Breast epithelium (tissue), 4 donors: ENCODE measurements around the gene ARHGEF17. TPM values are rescaled to one million over a fixed set of nuclear protein-coding genes. Genes with fewer than 3 reads are reported as not detected.

Experiments
- DNase-seq, 2 donors: peaks; one replicate each; pipeline ENCODE4 v3.0.0-alpha.2; 2019; ENCODE audit warnings: low spot score in 2 of 2
- H3K27ac ChIP-seq, 2 donors: fragments of 200-600 bp; sonication (generic) in 1 of 2; one replicate each; pipeline ENCODE4 v1.5.1; 2016 to 2019; ENCODE audit warnings: mild to moderate bottlenecking in 1 of 2
- H3K27me3 ChIP-seq, 2 donors: fragments of 200-600 bp; sonication (generic) in 1 of 2; one replicate each; pipeline versions ENCODE4 v1.5.1 to v1.6.0; 2017 to 2019; ENCODE audit warnings: control low read depth in 1 of 2, mild to moderate bottlenecking in 1 of 2
- H3K36me3 ChIP-seq: fragments of 200-600 bp; one replicate; pipeline ENCODE4 v1.5.1; 2019
- H3K4me1 ChIP-seq, 2 donors: fragments of 200-600 bp; sonication (generic); one replicate each; pipeline ENCODE4 v1.5.1; 2016 to 2019; ENCODE audit warnings: control low read depth in 1 of 2
- H3K4me3 ChIP-seq, 3 donors: fragments of 200-600 bp; sonication (generic); 1 replicate in 2 of 3; 2 replicates in 1 of 3; pipeline ENCODE4 v1.5.1; 2016 to 2019; ENCODE audit warnings: mild to moderate bottlenecking in 3 of 3, moderate library complexity in 2 of 3
- H3K9me3 ChIP-seq, 2 donors: fragments of 200-600 bp; sonication (generic) in 1 of 2; one replicate each; pipeline ENCODE4 v1.5.1; 2016 to 2019; ENCODE audit warnings: control low read depth in 1 of 2
- CTCF ChIP-seq, 3 donors: fragments of 450-650 bp; IDR thresholded peaks; one replicate each; pipeline ENCODE4 v1.5.1; 2016 to 2017; ENCODE audit warnings: antibody characterized with exemption in 3 of 3, mild to moderate bottlenecking in 3 of 3, moderate library complexity in 3 of 3
- POLR2A ChIP-seq: fragments of 450-650 bp; IDR thresholded peaks from one replicate; pipeline ENCODE4 v1.6.1; 2016; ENCODE audit warnings: antibody characterized with exemption, mild to moderate bottlenecking, moderate library complexity
- POLR2AphosphoS5 ChIP-seq, 3 donors: sonication (generic); formaldehyde crosslinking; IDR thresholded peaks; one replicate each; pipeline ENCODE4 v1.6.1; 2017; ENCODE audit warnings: antibody characterized with exemption in 3 of 3
- intact Hi-C: fragments of 100-400 bp; cut with DNase I; formaldehyde crosslinking; loops from one replicate; pipeline ENCODE4 v1.15.1; 2023; ENCODE audit warnings: low total_unique reads
- total RNA-seq, 3 donors: library from RNA; depleted of rRNA; stranded (reverse); fragments of >200 nt; gene quantifications; one replicate each; pipeline ENCODE4 v1.1.0, GENCODE V29; 2016

Gene ARHGEF17
- total RNA-seq, 3 donors from 2014 or later = 28.8 to 54.7 (median 38.2) TPM

GRCh38 chr11:73307323-73308002, 613 bp upstream of the ARHGEF17 start:
- Histone ChIP-seq H3K36me3 (no peaks in the 10 kb centered on the region), H3K4me1 (peaks cover 6 to 12% of the 10 kb centered on the region in 2 donors), H3K9me3 (no peaks in the 10 kb centered on the region), H3K27ac (peak overlapping the region; percentile 99), H3K4me3 (peak overlapping the region; percentile 68 to 82 (median 81)), H3K27me3 (no peaks in the 10 kb centered on the region)
- DNase-seq = peak; percentile 99
- TF ChIP-seq CTCF (IDR thresholded peaks at IDR 0.05) (peak; percentile 97 to 98 (median 98)), POLR2A (no peak), POLR2AphosphoS5 (IDR thresholded peaks at IDR 0.05) (peak; percentile 13 to 84 (median 76))
- intact Hi-C loops = no loop called here

- intact Hi-C loops = no loop called here
- DNase-seq = peak; percentile 94 to 97
- H3K27ac ChIP-seq = peak overlapping the region; percentile 99
- no peak for TF ChIP-seq CTCF (IDR thresholded peaks at IDR 0.05)
- peak; percentile 91 for TF ChIP-seq POLR2A
- TF ChIP-seq POLR2AphosphoS5 (IDR thresholded peaks at IDR 0.05) = peak; percentile 85 to 97 (median 86)
- peaks cover 12 to 23% of the 10 kb centered on the region in 2 donors for H3K4me1 ChIP-seq
- no peaks in the 10 kb centered on the region for H3K36me3 ChIP-seq
- H3K9me3 ChIP-seq = no peaks in the 10 kb centered on the region
- H3K4me3 ChIP-seq = peak overlapping the region; percentile 68 to 82 (median 81)
- no peaks in the 10 kb centered on the region for H3K27me3 ChIP-seq
These were observed 1.2 kb downstream of the ARHGEF17 start for GRCh38 chr11:73308961-73309919.

GRCh38 chr11:73310076-73310475, 2.0 kb downstream of the ARHGEF17 start:
- no peak for TF ChIP-seq CTCF (IDR thresholded peaks at IDR 0.05)
- no peak for TF ChIP-seq POLR2AphosphoS5 (IDR thresholded peaks at IDR 0.05)
- no peak for TF ChIP-seq POLR2A
- H3K36me3 ChIP-seq = no peaks in the 10 kb centered on the region
- intact Hi-C loops = loop anchor here (5.0 kb wide), 1 partner anchor 1203 kb away; the partner anchor contains the start of gene TOMT
- H3K9me3 ChIP-seq = no peaks in the 10 kb centered on the region
- H3K4me1 ChIP-seq = peaks cover 12 to 29% of the 10 kb centered on the region in 2 donors
- no peaks in the 10 kb centered on the region for H3K27me3 ChIP-seq
- peak overlapping the region; percentile 68 to 82 (median 81) for H3K4me3 ChIP-seq
- peak overlapping the region; percentile 99 for H3K27ac ChIP-seq
- DNase-seq = peak in 1 of 2 donors; percentile 30

GRCh38 chr11:73310661-73311393, 2.8 kb downstream of the ARHGEF17 start:
- no peak for TF ChIP-seq POLR2AphosphoS5 (IDR thresholded peaks at IDR 0.05)
- no peak for TF ChIP-seq POLR2A
- no peak for TF ChIP-seq CTCF (IDR thresholded peaks at IDR 0.05)
- Histone ChIP-seq H3K36me3 (no peaks in the 10 kb centered on the region), H3K27me3 (no peaks in the 10 kb centered on the region), H3K9me3 (no peaks in the 10 kb centered on the region), H3K27ac (peak overlapping the region; percentile 99), H3K4me1 (peaks cover 12 to 29% of the 10 kb centered on the region in 2 donors), H3K4me3 (peak overlapping the region; percentile 68 to 82 (median 81))
- intact Hi-C loops = loop anchor here (5.0 kb wide), 1 partner anchor 1204 kb away; the partner anchor contains the start of gene TOMT
- no peak for DNase-seq
